Measurements from ENCODE around the gene OCA2. TPM values are rescaled to one million over a fixed set of nuclear protein-coding genes. Genes with fewer than 3 reads are reported as not detected.

OCA2 gene
- total and polyA plus RNA-seq, 2 of the 13 experiments (the other 11 are each of a cell fraction or from before 2014, with no cell fraction given) = 0.02 to 0.05 TPM

DNA sequence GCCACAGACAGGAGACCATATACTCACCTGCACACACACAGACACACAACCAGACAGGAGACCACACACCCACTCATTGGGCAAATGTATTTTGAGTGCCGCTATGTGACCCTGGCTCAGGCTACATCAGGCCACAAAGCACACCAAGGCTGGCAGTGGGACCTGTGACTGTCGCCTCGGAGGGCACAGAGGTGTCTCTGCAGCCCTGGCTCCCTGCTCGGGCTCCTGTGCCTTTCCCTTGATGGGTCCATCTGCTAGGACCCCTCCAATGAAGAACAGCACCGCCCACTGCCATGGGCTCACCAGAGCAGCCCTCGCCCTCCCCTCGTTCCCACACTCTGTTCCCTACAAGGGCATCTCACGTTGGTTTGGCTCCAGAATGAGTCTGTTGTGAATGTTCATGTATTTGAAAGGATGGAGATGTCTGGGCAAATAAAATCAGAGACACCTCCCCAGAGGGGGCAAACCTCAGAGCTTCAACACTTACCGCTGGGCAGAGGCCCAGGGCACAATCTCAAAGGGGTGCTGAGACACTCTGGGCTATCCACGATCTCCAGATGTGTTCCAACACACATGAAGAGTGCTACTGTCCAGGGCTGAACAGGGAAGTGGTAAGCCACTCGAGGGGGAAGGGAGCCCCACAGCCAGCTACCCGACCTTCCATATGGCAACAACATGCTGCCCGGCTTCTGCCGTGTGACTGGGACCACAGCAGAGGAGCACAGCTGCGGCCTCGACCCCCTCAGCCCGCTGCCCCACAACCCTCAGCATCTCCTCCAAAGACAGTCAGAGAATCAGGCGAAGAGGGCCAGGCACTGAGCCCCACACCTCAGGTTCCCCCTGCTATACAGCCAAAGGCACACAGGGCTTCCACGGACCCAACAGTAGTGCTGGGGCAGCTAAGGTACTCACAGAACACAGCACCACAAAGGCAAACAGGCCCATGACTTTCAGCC is 74.9 kb downstream of the OCA2 start (continued):
- TF ChIP-seq, protein P1, sequence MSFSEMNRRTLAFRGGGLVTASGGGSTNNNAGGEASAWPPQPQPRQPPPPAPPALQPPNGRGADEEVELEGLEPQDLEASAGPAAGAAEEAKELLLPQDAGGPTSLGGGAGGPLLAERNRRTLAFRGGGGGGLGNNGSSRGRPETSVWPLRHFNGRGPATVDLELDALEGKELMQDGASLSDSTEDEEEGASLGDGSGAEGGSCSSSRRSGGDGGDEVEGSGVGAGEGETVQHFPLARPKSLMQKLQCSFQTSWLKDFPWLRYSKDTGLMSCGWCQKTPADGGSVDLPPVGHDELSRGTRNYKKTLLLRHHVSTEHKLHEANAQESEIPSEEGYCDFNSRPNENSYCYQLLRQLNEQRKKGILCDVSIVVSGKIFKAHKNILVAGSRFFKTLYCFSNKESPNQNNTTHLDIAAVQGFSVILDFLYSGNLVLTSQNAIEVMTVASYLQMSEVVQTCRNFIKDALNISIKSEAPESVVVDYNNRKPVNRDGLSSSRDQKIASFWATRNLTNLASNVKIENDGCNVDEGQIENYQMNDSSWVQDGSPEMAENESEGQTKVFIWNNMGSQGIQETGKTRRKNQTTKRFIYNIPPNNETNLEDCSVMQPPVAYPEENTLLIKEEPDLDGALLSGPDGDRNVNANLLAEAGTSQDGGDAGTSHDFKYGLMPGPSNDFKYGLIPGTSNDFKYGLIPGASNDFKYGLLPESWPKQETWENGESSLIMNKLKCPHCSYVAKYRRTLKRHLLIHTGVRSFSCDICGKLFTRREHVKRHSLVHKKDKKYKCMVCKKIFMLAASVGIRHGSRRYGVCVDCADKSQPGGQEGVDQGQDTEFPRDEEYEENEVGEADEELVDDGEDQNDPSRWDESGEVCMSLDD (CRISPR knock-in tag; IDR thresholded peaks at IDR 0.05; ENCODE audit: borderline replicate concordance) = no peak
- TF ChIP-seq KDM1A (CRISPR knock-in tag; IDR thresholded peaks at IDR 0.05) (no peak), ADNP (CRISPR knock-in tag; IDR thresholded peaks at IDR 0.05) (no peak)
- TF ChIP-seq, protein P2, sequence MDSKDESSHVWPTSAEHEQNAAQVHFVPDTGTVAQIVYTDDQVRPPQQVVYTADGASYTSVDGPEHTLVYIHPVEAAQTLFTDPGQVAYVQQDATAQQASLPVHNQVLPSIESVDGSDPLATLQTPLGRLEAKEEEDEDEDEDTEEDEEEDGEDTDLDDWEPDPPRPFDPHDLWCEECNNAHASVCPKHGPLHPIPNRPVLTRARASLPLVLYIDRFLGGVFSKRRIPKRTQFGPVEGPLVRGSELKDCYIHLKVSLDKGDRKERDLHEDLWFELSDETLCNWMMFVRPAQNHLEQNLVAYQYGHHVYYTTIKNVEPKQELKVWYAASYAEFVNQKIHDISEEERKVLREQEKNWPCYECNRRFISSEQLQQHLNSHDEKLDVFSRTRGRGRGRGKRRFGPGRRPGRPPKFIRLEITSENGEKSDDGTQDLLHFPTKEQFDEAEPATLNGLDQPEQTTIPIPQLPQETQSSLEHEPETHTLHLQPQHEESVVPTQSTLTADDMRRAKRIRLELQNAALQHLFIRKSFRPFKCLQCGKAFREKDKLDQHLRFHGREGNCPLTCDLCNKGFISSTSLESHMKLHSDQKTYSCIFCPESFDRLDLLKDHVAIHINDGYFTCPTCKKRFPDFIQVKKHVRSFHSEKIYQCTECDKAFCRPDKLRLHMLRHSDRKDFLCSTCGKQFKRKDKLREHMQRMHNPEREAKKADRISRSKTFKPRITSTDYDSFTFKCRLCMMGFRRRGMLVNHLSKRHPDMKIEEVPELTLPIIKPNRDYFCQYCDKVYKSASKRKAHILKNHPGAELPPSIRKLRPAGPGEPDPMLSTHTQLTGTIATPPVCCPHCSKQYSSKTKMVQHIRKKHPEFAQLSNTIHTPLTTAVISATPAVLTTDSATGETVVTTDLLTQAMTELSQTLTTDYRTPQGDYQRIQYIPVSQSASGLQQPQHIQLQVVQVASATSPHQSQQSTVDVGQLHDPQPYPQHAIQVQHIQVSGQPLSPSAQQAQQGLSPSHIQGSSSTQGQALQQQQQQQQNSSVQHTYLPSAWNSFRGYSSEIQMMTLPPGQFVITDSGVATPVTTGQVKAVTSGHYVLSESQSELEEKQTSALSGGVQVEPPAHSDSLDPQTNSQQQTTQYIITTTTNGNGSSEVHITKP (CRISPR knock-in tag; IDR thresholded peaks at IDR 0.05; ENCODE audit: low read depth) = no peak

DNA sequence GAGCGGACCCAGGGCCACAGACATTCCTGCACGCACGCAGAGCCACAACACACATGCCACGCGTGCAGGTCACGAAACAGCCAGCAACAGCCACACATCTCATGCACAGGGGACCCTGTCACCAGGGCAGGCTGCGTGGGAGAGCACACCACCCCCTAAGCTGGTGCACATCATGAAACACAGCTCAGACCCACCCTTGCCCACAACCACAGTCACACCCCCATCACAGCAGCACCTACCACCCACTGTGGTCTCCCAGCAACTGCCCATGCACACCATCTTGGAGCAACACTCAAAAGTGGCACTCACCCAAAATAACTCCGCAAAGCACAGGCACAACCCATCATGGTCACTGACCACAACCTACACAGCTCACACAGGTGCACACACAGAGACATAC is 75.7 kb downstream of the OCA2 start:
- no peak overlapping the region for H3K9ac ChIP-seq (ENCODE audit: insufficient read depth, low read depth, low read length)
- no peak overlapping the region for H3K27ac ChIP-seq (ENCODE audit: extremely low read length, insufficient read depth, low read length)
- CTCF ChIA-PET (ENCODE audit: low intra/inter-chr PET ratio, low total read pairs) = no interaction called here
- DNase-seq (ENCODE audit: low spot score) (no peak), FAIRE-seq (no peak), ATAC-seq (no peak)
- H3K4me2 ChIP-seq (ENCODE audit: low read depth, low read length) = no peak overlapping the region
- in situ Hi-C loops (cut with HindIII; ENCODE audit: extremely low pct_ligation_motif_present, low pct_unique_long_range_greater_than_20kb) = no loop called here
- no peaks in the 10 kb centered on the region for H3K9me3 ChIP-seq (ENCODE audit: low read length)
- no peak overlapping the region for H3K4me3 ChIP-seq (replicated peaks in 1 of 3; ENCODE audit: insufficient read depth in 1 of 3, low read depth in 2 of 3, low read length in 3 of 3)
- WGBS (ENCODE audit: low lambda C conversion rate) = 50% methylated on average over 4 of the region's 8 CpGs
- intact Hi-C loops (cut with micrococcal nuclease; ENCODE audit: unreplicated experiment) = no loop called here
- no peaks in the 10 kb centered on the region for H3K36me3 ChIP-seq (replicated peaks in 1 of 2; ENCODE audit: control insufficient read depth in 1 of 2, insufficient read depth in 2 of 2, low read length in 2 of 2)
- H2AFZ ChIP-seq (ENCODE audit: low read length) = no peak overlapping the region
- POLR2A ChIA-PET = no interaction called here
- H4K20me1 ChIP-seq (ENCODE audit: insufficient read depth, low read length) = no peaks in the 10 kb centered on the region
- no TSS peak for BruUV-seq (replicated peaks)
- peaks cover 13% of the 10 kb centered on the region for H3K4me1 ChIP-seq (ENCODE audit: insufficient read depth, low read length)
- no peaks in the 10 kb centered on the region for H3K27me3 ChIP-seq (ENCODE audit: control insufficient read depth in 1 of 2, insufficient read depth in 2 of 2, low read length in 2 of 2)
- no peaks in the 10 kb centered on the region for H3K79me2 ChIP-seq (ENCODE audit: insufficient read depth, low read length)
- no peak for TF ChIP-seq ZFP82 (CRISPR knock-in tag; IDR thresholded peaks at IDR 0.05; ENCODE audit: borderline replicate concordance)
- TF ChIP-seq, protein P3, sequence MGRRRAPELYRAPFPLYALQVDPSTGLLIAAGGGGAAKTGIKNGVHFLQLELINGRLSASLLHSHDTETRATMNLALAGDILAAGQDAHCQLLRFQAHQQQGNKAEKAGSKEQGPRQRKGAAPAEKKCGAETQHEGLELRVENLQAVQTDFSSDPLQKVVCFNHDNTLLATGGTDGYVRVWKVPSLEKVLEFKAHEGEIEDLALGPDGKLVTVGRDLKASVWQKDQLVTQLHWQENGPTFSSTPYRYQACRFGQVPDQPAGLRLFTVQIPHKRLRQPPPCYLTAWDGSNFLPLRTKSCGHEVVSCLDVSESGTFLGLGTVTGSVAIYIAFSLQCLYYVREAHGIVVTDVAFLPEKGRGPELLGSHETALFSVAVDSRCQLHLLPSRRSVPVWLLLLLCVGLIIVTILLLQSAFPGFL (CRISPR knock-in tag; IDR thresholded peaks at IDR 0.05) = no peak
- no peak for TF ChIP-seq ZNF331 (CRISPR knock-in tag; IDR thresholded peaks at IDR 0.05)
- TF ChIP-seq MXI1 (IDR thresholded peaks at IDR 0.05; ENCODE audit: borderline replicate concordance, low read depth, low read length) = no peak
- no peak for TF ChIP-seq TBL1XR1 (IDR thresholded peaks at IDR 0.05; ENCODE audit: borderline replicate concordance, low read length, partially characterized antibody)
- TF ChIP-seq TOE1 (CRISPR knock-in tag; IDR thresholded peaks at IDR 0.05) = no peak
- no peak for TF ChIP-seq RFX5 (IDR thresholded peaks at IDR 0.05; ENCODE audit: low read depth, low read length)
- no peak for TF ChIP-seq PTBP1 (IDR thresholded peaks at IDR 0.05; ENCODE audit: low read depth, low read length, poor library complexity, severe bottlenecking)
- TF ChIP-seq HES4 (CRISPR knock-in tag; IDR thresholded peaks at IDR 0.05; ENCODE audit: borderline replicate concordance) = no peak
- no peak for TF ChIP-seq ZNF777 (CRISPR knock-in tag; IDR thresholded peaks at IDR 0.05)
- TF ChIP-seq SCMH1 (CRISPR knock-in tag; IDR thresholded peaks at IDR 0.05; ENCODE audit: borderline replicate concordance) = no peak

Data from HepG2 (cell line).